K562 (cell line): ENCODE measurements around the gene TMEM164.

ENCODE experiments used
- ERF ChIP-seq: fragments of 450-650 bp; formaldehyde crosslinking; IDR thresholded peaks from 2 replicates; pipeline ENCODE4 v1.4.0; 2020; ENCODE audit warnings: mild to moderate bottlenecking, mixed read lengths
- EZH2 ChIP-seq: IDR thresholded peaks from 2 replicates; pipeline ENCODE4 v1.6.1; 2012; ENCODE audit warnings: low read depth, mild to moderate bottlenecking, inconsistent platforms, low read length, borderline replicate concordance
- FOXP4 ChIP-seq: sonication (generic); formaldehyde crosslinking; IDR thresholded peaks from 2 replicates; pipeline ENCODE4 v1.8.0; 2022; ENCODE audit warnings: mild to moderate bottlenecking, missing genetic modification reagents, borderline replicate concordance
- PCBP2 ChIP-seq: fragments of 200-400 bp; formaldehyde crosslinking; IDR thresholded peaks from 2 replicates; pipeline ENCODE4 v1.6.1; 2018; ENCODE audit warnings: low read length, low read depth, mild to moderate bottlenecking, moderate library complexity; ENCODE audit not compliant: poor library complexity, severe bottlenecking
- RBM17 ChIP-seq: fragments of 200-400 bp; formaldehyde crosslinking; IDR thresholded peaks from 2 replicates; pipeline ENCODE4 v1.6.1; 2017; ENCODE audit warnings: low read depth, mild to moderate bottlenecking, low read length, borderline replicate concordance
- ZBTB26 ChIP-seq: fragments of 450-650 bp; formaldehyde crosslinking; IDR thresholded peaks from 2 replicates; pipeline ENCODE4 v1.4.0; 2022; ENCODE audit warnings: missing genetic modification characterization
- ZBTB43 ChIP-seq: sonication (generic); formaldehyde crosslinking; IDR thresholded peaks from 2 replicates; pipeline ENCODE4 v1.8.0; 2023; ENCODE audit warnings: mild to moderate bottlenecking, missing genetic modification reagents
- ZNF224 ChIP-seq: sonication (generic); formaldehyde crosslinking; IDR thresholded peaks from 2 replicates; pipeline ENCODE4 v1.8.0; 2022; ENCODE audit warnings: mild to moderate bottlenecking, missing genetic modification reagents
- ZNF282 ChIP-seq: sonication (generic); formaldehyde crosslinking; IDR thresholded peaks from 2 replicates; pipeline ENCODE4 v1.8.1; 2023; ENCODE audit warnings: missing genetic modification reagents
- ZNF589 ChIP-seq: fragments of 200-800 bp; sonication (Bioruptor generic); IDR thresholded peaks from 2 replicates; pipeline ENCODE4 v1.6.1; 2016; ENCODE audit warnings: low read depth, missing genetic modification characterization, missing compliant biosample characterization

- TF ChIP-seq ZBTB26 (CRISPR knock-in tag) (no peak), PCBP2 (no peak), RBM17 (no peak), EZH2 (no peak), ZNF224 (CRISPR knock-in tag) (no peak), ZBTB43 (CRISPR knock-in tag) (no peak), ZNF589 (CRISPR knock-in tag) (no peak), ZNF282 (CRISPR knock-in tag) (no peak), ERF (CRISPR knock-in tag) (no peak), FOXP4 (no peak)
Measured at GRCh38 chrX:110081740-110082139, 78.8 kb downstream of the TMEM164 start.
